T-helper 2 cell treated with Interferon-gamma antibody and Interleukin-4, amounts not matched to agents 5 μg/mL and 100 μg/mL, for 36 hours (primary cell): ENCODE results near the gene RETN.

ENCODE experiments used
- DNase-seq: peaks from one replicate; pipeline ENCODE4 v3.0.0; 2021; ENCODE audit warnings: low spot score
- H3K27ac Mint-ChIP-seq: one replicate; pipeline ENCODE4 v1.8.0; 2021; ENCODE audit warnings: mild to moderate bottlenecking, mixed read lengths
- H3K27me3 Mint-ChIP-seq: one replicate; pipeline ENCODE4 v1.8.0; 2021; ENCODE audit warnings: low read depth, mixed read lengths
- H3K36me3 Mint-ChIP-seq: one replicate; pipeline ENCODE4 v1.8.0; 2021; ENCODE audit warnings: low read depth, mixed read lengths
- H3K4me1 Mint-ChIP-seq: one replicate; pipeline ENCODE4 v1.8.0; 2021; ENCODE audit warnings: low read depth, mixed read lengths
- H3K4me3 Mint-ChIP-seq: one replicate; pipeline ENCODE4 v1.8.0; 2022; ENCODE audit warnings: mild to moderate bottlenecking, moderate library complexity, mixed read lengths
- H3K9me3 Mint-ChIP-seq: one replicate; pipeline ENCODE4 v1.8.0; 2021; ENCODE audit warnings: mixed read lengths

Gene RETN

GRCh38 chr19:7668842-7669241, at the start of gene RETN:
TSS of gene RETN (plus strand) at chr19:7669049. CDS start at chr19:7669327, 278 bp downstream.
- Mint-ChIP-seq H3K27ac (no peak within 1 kb of the TSS), H3K27me3 (peaks cover 18% of the 10 kb centered on the region), H3K4me1 (peaks cover 9% of the 10 kb centered on the region), H3K36me3 (no peaks in the 10 kb centered on the region), H3K4me3 (no peak within 1 kb of the TSS), H3K9me3 (peaks cover under 1% of the 10 kb centered on the region)
- DNase-seq, result no peak

GRCh38 chr19:7619671-7620441, 49.0 kb upstream of the RETN start:
- Mint-ChIP-seq H3K4me3 (no peak overlapping the region), H3K27me3 (no peaks in the 10 kb centered on the region), H3K36me3 (peaks cover 20% of the 10 kb centered on the region), H3K4me1 (no peaks in the 10 kb centered on the region), H3K27ac (no peak overlapping the region), H3K9me3 (no peaks in the 10 kb centered on the region)
- DNase-seq, result no peak

- no peaks in the 10 kb centered on the region for H3K27me3 Mint-ChIP-seq
- DNase-seq, result no peak
- H3K9me3 Mint-ChIP-seq, result no peaks in the 10 kb centered on the region
- H3K27ac Mint-ChIP-seq, result no peak overlapping the region
- no peak overlapping the region for H3K4me3 Mint-ChIP-seq
- no peaks in the 10 kb centered on the region for H3K4me1 Mint-ChIP-seq
- peaks cover 20% of the 10 kb centered on the region for H3K36me3 Mint-ChIP-seq
Observed at GRCh38 chr19:7620442-7621412, 48.1 kb upstream of the RETN start.

GRCh38 chr19:7622933-7623685, 45.7 kb upstream of the RETN start:
- peaks cover 25% of the 10 kb centered on the region for H3K36me3 Mint-ChIP-seq
- H3K27me3 Mint-ChIP-seq, result no peaks in the 10 kb centered on the region
- no peak overlapping the region for H3K4me3 Mint-ChIP-seq
- H3K4me1 Mint-ChIP-seq, result peaks cover 4% of the 10 kb centered on the region
- H3K9me3 Mint-ChIP-seq, result no peaks in the 10 kb centered on the region
- no peak overlapping the region for H3K27ac Mint-ChIP-seq
- no peak for DNase-seq

- Mint-ChIP-seq H3K36me3 (peaks cover 19% of the 10 kb centered on the region), H3K4me3 (no peak overlapping the region), H3K27me3 (no peaks in the 10 kb centered on the region), H3K4me1 (peaks cover 12% of the 10 kb centered on the region), H3K27ac (no peak overlapping the region), H3K9me3 (no peaks in the 10 kb centered on the region)
- no peak for DNase-seq
Observed at GRCh38 chr19:7623725-7624603, 44.9 kb upstream of the RETN start.

- no peaks in the 10 kb centered on the region for H3K9me3 Mint-ChIP-seq
- H3K4me1 Mint-ChIP-seq, result peaks cover 17% of the 10 kb centered on the region
- no peak overlapping the region for H3K4me3 Mint-ChIP-seq
- H3K36me3 Mint-ChIP-seq, result peaks cover 23% of the 10 kb centered on the region
- no peak for DNase-seq
- H3K27me3 Mint-ChIP-seq, result no peaks in the 10 kb centered on the region
- no peak overlapping the region for H3K27ac Mint-ChIP-seq
Observed at GRCh38 chr19:7624810-7625209, 44.0 kb upstream of the RETN start.

- H3K36me3 Mint-ChIP-seq, result peaks cover 24% of the 10 kb centered on the region
- H3K4me1 Mint-ChIP-seq, result peaks cover 25% of the 10 kb centered on the region
- H3K27ac Mint-ChIP-seq, result no peak overlapping the region
- DNase-seq, result no peak
- H3K9me3 Mint-ChIP-seq, result no peaks in the 10 kb centered on the region
- no peak overlapping the region for H3K4me3 Mint-ChIP-seq
- no peaks in the 10 kb centered on the region for H3K27me3 Mint-ChIP-seq
Observed at GRCh38 chr19:7625763-7626372, 43.0 kb upstream of the RETN start.

- H3K9me3 Mint-ChIP-seq, result no peaks in the 10 kb centered on the region
- no peak for DNase-seq
- H3K27ac Mint-ChIP-seq, result no peak overlapping the region
- H3K36me3 Mint-ChIP-seq, result peaks cover 16% of the 10 kb centered on the region
- peaks cover 27% of the 10 kb centered on the region for H3K4me1 Mint-ChIP-seq
- no peaks in the 10 kb centered on the region for H3K27me3 Mint-ChIP-seq
- no peak overlapping the region for H3K4me3 Mint-ChIP-seq
Observed at GRCh38 chr19:7627166-7627565, 41.7 kb upstream of the RETN start.

GRCh38 chr19:7628589-7629311, 40.1 kb upstream of the RETN start:
- Mint-ChIP-seq H3K4me1 (peaks cover 27% of the 10 kb centered on the region), H3K27me3 (no peaks in the 10 kb centered on the region), H3K27ac (peak overlapping the region; percentile 99), H3K9me3 (no peaks in the 10 kb centered on the region), H3K36me3 (peaks cover 11% of the 10 kb centered on the region), H3K4me3 (peak overlapping the region; percentile 95)
- no peak for DNase-seq

- H3K36me3 Mint-ChIP-seq, result peaks cover 11% of the 10 kb centered on the region
- H3K27me3 Mint-ChIP-seq, result no peaks in the 10 kb centered on the region
- H3K27ac Mint-ChIP-seq, result peak within 1 kb of the TSS; percentile 99
- H3K4me3 Mint-ChIP-seq, result peak within 1 kb of the TSS; percentile 95
- peaks cover 27% of the 10 kb centered on the region for H3K4me1 Mint-ChIP-seq
- peak; percentile 94 for DNase-seq
- H3K9me3 Mint-ChIP-seq, result no peaks in the 10 kb centered on the region
Observed at GRCh38 chr19:7629347-7630054, 39.3 kb upstream of the RETN start, which contains the start of the genes PET100 and XAB2. TSS of gene PET100 (plus strand) at chr19:7629793. CDS start at chr19:7629834, 41 bp downstream. TSS of gene XAB2 (minus strand) at chr19:7629545. CDS start at chr19:7629527, 18 bp downstream.

- no peak for DNase-seq
- no peaks in the 10 kb centered on the region for H3K9me3 Mint-ChIP-seq
- peaks cover 12% of the 10 kb centered on the region for H3K36me3 Mint-ChIP-seq
- H3K27ac Mint-ChIP-seq, result no peak overlapping the region
- peaks cover 30% of the 10 kb centered on the region for H3K4me1 Mint-ChIP-seq
- H3K27me3 Mint-ChIP-seq, result no peaks in the 10 kb centered on the region
- no peak overlapping the region for H3K4me3 Mint-ChIP-seq
Observed at GRCh38 chr19:7631577-7631976, 37.3 kb upstream of the RETN start.
